Prostate gland (tissue), 2 donors: ENCODE measurements around the gene PSMA6. TPM values are rescaled to one million over a fixed set of nuclear protein-coding genes. Genes with fewer than 3 reads are reported as not detected.

Source experiments
- DNase-seq: peaks from one replicate; pipeline ENCODE4 v3.0.0-alpha.2; 2019; ENCODE audit warnings: low spot score
- H3K27ac ChIP-seq, 2 donors: fragments of 200-600 bp; sonication (generic); 2 replicates each; pipeline ENCODE4 v1.5.1; 2017 to 2019
- H3K27me3 ChIP-seq: fragments of 200-600 bp; sonication (generic); replicated peaks from 2 replicates; pipeline ENCODE4 v1.5.1; 2019; ENCODE audit not compliant: insufficient read depth
- H3K36me3 ChIP-seq, 2 donors: fragments of 200-600 bp; sonication (generic); 1 replicate in 1 of 2; 2 replicates in 1 of 2; pipeline versions ENCODE4 v1.5.1 to v1.8.1; 2017 to 2019
- H3K4me1 ChIP-seq: fragments of 200-600 bp; sonication (generic); replicated peaks from 2 replicates; pipeline ENCODE4 v1.5.1; 2019
- H3K4me3 ChIP-seq, 2 donors: fragments of 200-600 bp; sonication (generic); 2 replicates each; pipeline ENCODE4 v1.5.1; 2017 to 2019
- H3K9me3 ChIP-seq: fragments of 200-600 bp; sonication (generic); 2 replicates; pipeline ENCODE4 v1.5.1; 2017
- CTCF ChIP-seq, 4 experiments: fragments of 200-600 bp in 2 of 4; fragments of 450-650 bp in 2 of 4; sonication (generic) in 2 of 4; IDR thresholded peaks; 1 replicate in 3 of 4; 2 replicates in 1 of 4; pipeline ENCODE4 v1.5.1; 2016 to 2019; ENCODE audit warnings: antibody characterized with exemption in 4 of 4, mild to moderate bottlenecking in 2 of 4, moderate library complexity in 2 of 4
- POLR2A ChIP-seq: fragments of 450-650 bp; IDR thresholded peaks from one replicate; pipeline ENCODE4 v1.6.1; 2016; ENCODE audit warnings: antibody characterized with exemption, mild to moderate bottlenecking
- POLR2AphosphoS5 ChIP-seq: sonication (generic); formaldehyde crosslinking; IDR thresholded peaks from one replicate; pipeline ENCODE4 v1.6.1; 2017; ENCODE audit warnings: antibody characterized with exemption
- WGBS: methylation state at CpG from one replicate; pipeline ENCODE4 v1.1.5; 2018; 5-methylcytosine and 5-hydroxymethylcytosine counted together
- intact Hi-C: fragments of 100-400 bp; cut with DNase I; formaldehyde crosslinking; loops from one replicate; pipeline ENCODE4 v1.14.2; 2022
- total RNA-seq, 2 donors: library from RNA; depleted of rRNA; stranded (reverse); fragments of >200 nt; gene quantifications; one replicate each; pipeline ENCODE4 v1.1.0, GENCODE V29; 2016

The PSMA6 gene
- total RNA-seq, 2 donors from 2014 or later: 84.1 to 181 TPM

DNA sequence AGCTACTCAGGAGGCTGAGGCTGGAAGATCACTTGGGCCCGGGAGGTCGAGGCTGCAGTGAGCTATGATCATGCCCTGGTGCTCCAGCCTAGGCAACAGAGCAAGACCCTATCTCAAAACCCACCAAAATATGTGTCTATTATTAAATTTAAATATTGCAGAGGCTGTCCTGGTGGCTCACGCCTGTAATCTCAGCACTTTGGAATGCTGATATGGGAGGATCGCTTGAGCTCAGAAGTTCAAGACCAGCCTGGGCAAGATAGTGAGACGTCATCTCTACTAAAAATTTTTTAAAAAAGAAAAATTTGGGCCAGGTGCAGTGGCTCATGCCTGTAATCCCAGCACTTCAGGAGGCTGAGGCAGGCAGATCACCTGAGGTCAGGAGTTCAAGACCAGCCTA is 13.9 kb downstream of the PSMA6 start:
- DNase-seq: no peak
- Histone ChIP-seq H3K27me3 (no peaks in the 10 kb centered on the region), H3K4me1 (no peaks in the 10 kb centered on the region), H3K27ac (no peak overlapping the region), H3K4me3 (no peak overlapping the region), H3K36me3 (no peaks in the 10 kb centered on the region), H3K9me3 (no peaks in the 10 kb centered on the region)
- WGBS: 97% methylated on average over 5 of the region's 5 CpGs
- TF ChIP-seq POLR2A (no peak), CTCF (IDR thresholded peaks at IDR 0.05) (no peak), POLR2AphosphoS5 (no peak)
- intact Hi-C loops: no loop called here

- Histone ChIP-seq H3K36me3 (peaks cover 8 to 9% of the 10 kb centered on the region in 2 donors), H3K27me3 (no peaks in the 10 kb centered on the region), H3K27ac (no peak overlapping the region), H3K9me3 (no peaks in the 10 kb centered on the region), H3K4me3 (no peak overlapping the region), H3K4me1 (no peaks in the 10 kb centered on the region)
- WGBS: 93% methylated on average over 3 of the region's 3 CpGs
- TF ChIP-seq CTCF (IDR thresholded peaks at IDR 0.05): no peak
- no peak for TF ChIP-seq POLR2AphosphoS5
- TF ChIP-seq POLR2A: no peak
- intact Hi-C loops: no loop called here
- no peak for DNase-seq
These were observed 25.6 kb downstream of the PSMA6 start for GRCh38 chr14:35317820-35318219.

- Histone ChIP-seq H3K4me3 (no peak overlapping the region), H3K4me1 (no peaks in the 10 kb centered on the region), H3K36me3 (peaks cover 8 to 9% of the 10 kb centered on the region in 2 donors), H3K27me3 (no peaks in the 10 kb centered on the region), H3K27ac (no peak overlapping the region), H3K9me3 (no peaks in the 10 kb centered on the region)
- WGBS: 89% methylated on average over 4 of the region's 4 CpGs
- TF ChIP-seq POLR2A: no peak
- TF ChIP-seq CTCF (IDR thresholded peaks at IDR 0.05): no peak
- no peak for TF ChIP-seq POLR2AphosphoS5
- DNase-seq: no peak
- intact Hi-C loops: no loop called here
These were observed 27.3 kb downstream of the PSMA6 start for GRCh38 chr14:35319509-35319908.

GRCh38 chr14:35320472-35320871 is 28.3 kb downstream of the PSMA6 start:
- 82% methylated on average over 2 of the region's 2 CpGs for WGBS
- intact Hi-C loops: no loop called here
- TF ChIP-seq POLR2A (no peak), POLR2AphosphoS5 (no peak), CTCF (IDR thresholded peaks at IDR 0.05) (no peak)
- no peaks in the 10 kb centered on the region for H3K9me3 ChIP-seq
- H3K36me3 ChIP-seq: peaks cover 8 to 9% of the 10 kb centered on the region in 2 donors
- no peak overlapping the region for H3K4me3 ChIP-seq
- no peak for DNase-seq
- H3K27me3 ChIP-seq: no peaks in the 10 kb centered on the region
- H3K27ac ChIP-seq: no peak overlapping the region
- no peaks in the 10 kb centered on the region for H3K4me1 ChIP-seq

GRCh38 chr14:35326375-35326774 is 34.2 kb downstream of the PSMA6 start:
- intact Hi-C loops: no loop called here
- WGBS: 71% methylated on average over 1 of the region's 1 CpG
- no peak for DNase-seq
- Histone ChIP-seq H3K27me3 (no peaks in the 10 kb centered on the region), H3K9me3 (no peaks in the 10 kb centered on the region), H3K27ac (no peak overlapping the region), H3K4me1 (no peaks in the 10 kb centered on the region), H3K4me3 (no peak overlapping the region), H3K36me3 (no peaks in the 10 kb centered on the region)
- TF ChIP-seq POLR2A: no peak
- TF ChIP-seq CTCF (IDR thresholded peaks at IDR 0.05): no peak
- no peak for TF ChIP-seq POLR2AphosphoS5
